GM23248 (cell line): ENCODE results near the gene L2HGDH. TPM values are rescaled to one million over a fixed set of nuclear protein-coding genes. Genes with fewer than 3 reads are reported as not detected.

Experiments used
- DNase-seq: peaks from one replicate; pipeline ENCODE4 v3.0.0-alpha.2; 2015
- H2AFZ ChIP-seq: fragments of 200-600 bp; sonication (generic); 2 replicates; pipeline ENCODE4 v1.6.1; 2016; ENCODE audit warnings: antibody characterized with exemption
- H3F3A ChIP-seq: fragments of 200-600 bp; sonication (generic); 2 replicates; pipeline ENCODE4 v1.6.1; 2016; ENCODE audit warnings: mild to moderate bottlenecking, antibody characterized with exemption, mixed run types; ENCODE audit not compliant: insufficient read depth
- H3K27ac ChIP-seq: fragments of 200-600 bp; sonication (generic); 2 replicates; pipeline ENCODE4 v1.5.1; 2016; ENCODE audit warnings: mild to moderate bottlenecking
- H3K27me3 ChIP-seq: fragments of 200-600 bp; sonication (generic); replicated peaks from 2 replicates; pipeline ENCODE4 v1.6.1; 2016; ENCODE audit warnings: mild to moderate bottlenecking; ENCODE audit not compliant: insufficient read depth
- H3K36me3 ChIP-seq: fragments of 200-600 bp; sonication (generic); 2 replicates; pipeline ENCODE4 v1.6.1; 2016; ENCODE audit warnings: low read depth, mild to moderate bottlenecking
- H3K4me1 ChIP-seq: fragments of 200-600 bp; sonication (generic); 2 replicates; pipeline ENCODE4 v1.6.1; 2016; ENCODE audit warnings: mild to moderate bottlenecking; ENCODE audit not compliant: insufficient read depth
- H3K4me2 ChIP-seq: fragments of 200-600 bp; sonication (generic); one replicate; pipeline ENCODE4 v1.6.1; 2016; ENCODE audit warnings: mild to moderate bottlenecking; ENCODE audit not compliant: unreplicated experiment
- H3K4me3 ChIP-seq: fragments of 200-600 bp; sonication (generic); 2 replicates; pipeline ENCODE4 v1.5.1; 2016; ENCODE audit warnings: mild to moderate bottlenecking
- H3K79me2 ChIP-seq: fragments of 200-600 bp; sonication (generic); 2 replicates; pipeline ENCODE4 v1.6.1; 2016; ENCODE audit warnings: mild to moderate bottlenecking; ENCODE audit not compliant: insufficient read depth
- H3K9ac ChIP-seq: fragments of 200-600 bp; sonication (generic); 2 replicates; pipeline ENCODE4 v1.6.1; 2016; ENCODE audit warnings: mild to moderate bottlenecking
- H3K9me2 ChIP-seq: fragments of 200-600 bp; sonication (generic); 2 replicates; pipeline ENCODE4 v1.6.1; 2016; ENCODE audit warnings: mixed run types, mild to moderate bottlenecking, moderate library complexity; ENCODE audit not compliant: insufficient read depth
- H3K9me3 ChIP-seq: fragments of 200-600 bp; sonication (generic); one replicate; pipeline ENCODE4 v1.6.1; 2017; ENCODE audit warnings: low read depth
- H4K20me1 ChIP-seq: fragments of 200-600 bp; sonication (generic); 2 replicates; pipeline ENCODE4 v1.6.0; 2016; ENCODE audit not compliant: insufficient read depth
- EZH2 ChIP-seq: fragments of 200-600 bp; sonication (generic); IDR thresholded peaks from 2 replicates; pipeline ENCODE4 v1.6.1; 2018; ENCODE audit warnings: antibody characterized with exemption, mild to moderate bottlenecking; ENCODE audit not compliant: insufficient read depth, poor library complexity, severe bottlenecking
- EZH2phosphoT487 ChIP-seq: fragments of 200-600 bp; sonication (generic); IDR thresholded peaks from 2 replicates; pipeline ENCODE4 v1.6.1; 2018; ENCODE audit warnings: antibody characterized with exemption, moderate library complexity, mild to moderate bottlenecking, low read depth; ENCODE audit not compliant: insufficient read depth
- WGBS, 2 experiments: methylation state at CpG; one replicate each; pipeline ENCODE4 v1.1.6; 2015 to 2017; ENCODE audit warnings: low lambda C conversion rate in 2 of 2, low coverage in 1 of 2; ENCODE audit errors: missing lambda C conversion rate in 2 of 2; 5-methylcytosine and 5-hydroxymethylcytosine counted together
- in situ Hi-C: fragments of 300-500 bp; cut with MboI; formaldehyde crosslinking; loops from 2 replicates; pipeline ENCODE4 v1.15.0; 2020
- polyA plus RNA-seq: library from polyadenylated mRNA; unstranded; fragments of >200 nt; fragmentation: Nextera tagmentation; extraction: Ambion mirVana; gene quantifications from 2 replicates; pipeline ENCODE4 v1.2.1, GENCODE V29; 2016
- total RNA-seq: library from RNA; depleted of rRNA; stranded (reverse); fragments of >200 nt; shearing (Covaris generic); gene quantifications from 2 replicates; pipeline ENCODE4 v1.2.3, GENCODE V29; 2014

Gene L2HGDH
- total and polyA plus RNA-seq, 2 experiments from 2014 or later, result 1.8 to 2.6 TPM

DNA sequence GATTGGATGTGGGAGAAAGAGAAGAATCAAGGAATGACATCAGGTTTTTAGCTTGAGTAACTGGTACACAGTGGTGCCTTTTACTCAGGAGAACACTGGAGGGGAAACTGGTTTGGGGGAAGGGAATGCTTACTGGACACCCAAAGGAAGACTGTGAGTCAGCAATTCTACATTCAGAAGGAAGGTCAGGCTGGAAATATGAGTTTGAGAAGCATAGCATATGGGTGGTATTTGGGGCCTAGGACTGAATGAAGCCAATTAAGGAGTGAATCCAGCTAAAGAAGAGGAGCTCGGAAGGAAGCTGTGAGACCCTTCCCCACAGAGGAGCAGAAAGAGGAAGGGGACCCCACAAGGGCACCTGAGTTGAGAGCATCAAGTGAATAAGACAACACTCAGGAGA is 35.5 kb upstream of the L2HGDH start:
- H2AFZ ChIP-seq, result peak overlapping the region; percentile 53; the same call in 1 of the 2 replicates
- peaks cover 43% of the 10 kb centered on the region; the same call in 1 of the 2 replicates for H3F3A ChIP-seq
- no peaks in the 10 kb centered on the region for H3K79me2 ChIP-seq
- H3K9me3 ChIP-seq, result no peaks in the 10 kb centered on the region
- H3K9ac ChIP-seq, result no peak overlapping the region
- WGBS, 2 experiments, result 0% methylated on average over 1 of the region's 1 CpG
- H3K36me3 ChIP-seq, result no peaks in the 10 kb centered on the region
- DNase-seq, result peak; percentile 76
- no peaks in the 10 kb centered on the region for H3K9me2 ChIP-seq
- H3K27ac ChIP-seq, result peak overlapping the region; percentile 44
- H3K4me2 ChIP-seq, result peak overlapping the region; percentile 49
- in situ Hi-C loops, result loop anchor here (25.0 kb wide), 1 partner anchor 415 kb away; no protein-coding TSS in a partner anchor
- H4K20me1 ChIP-seq, result no peaks in the 10 kb centered on the region
- no peaks in the 10 kb centered on the region for H3K27me3 ChIP-seq
- H3K4me1 ChIP-seq, result peaks cover 53% of the 10 kb centered on the region
- TF ChIP-seq EZH2 (no peak), EZH2phosphoT487 (no peak)
- no peak overlapping the region for H3K4me3 ChIP-seq

DNA sequence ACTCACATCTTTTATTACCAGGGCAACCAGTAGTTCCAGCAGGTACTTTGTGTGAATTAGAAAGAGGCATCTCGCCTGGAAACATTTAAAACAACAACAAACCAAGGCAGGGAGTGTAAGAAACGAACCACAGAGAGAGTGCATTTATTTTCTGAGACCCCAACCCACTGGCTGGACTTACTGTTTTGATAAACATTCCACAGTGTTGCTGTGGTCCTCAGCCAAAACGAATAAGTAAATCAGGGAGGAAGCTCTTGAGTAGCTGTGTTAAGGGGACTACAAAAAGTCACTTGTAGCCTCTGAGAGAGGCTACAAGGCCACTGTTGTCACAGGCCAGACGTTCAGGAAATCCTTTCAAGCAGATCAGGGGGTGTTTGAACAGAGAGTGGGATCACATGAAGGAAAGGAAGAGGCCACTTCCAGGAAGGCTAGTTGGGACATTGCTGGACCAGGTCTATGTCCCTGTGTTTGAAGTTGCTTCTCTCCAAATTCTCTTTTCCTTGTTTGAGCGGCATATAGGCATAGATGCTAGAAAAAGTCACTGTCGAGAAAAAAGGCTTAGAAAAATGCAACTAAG is 33.9 kb upstream of the L2HGDH start:
- Histone ChIP-seq H3K9ac (no peak overlapping the region), H3F3A (peaks cover 43% of the 10 kb centered on the region; the same call in 1 of the 2 replicates), H3K27me3 (no peaks in the 10 kb centered on the region), H3K4me1 (peaks cover 51% of the 10 kb centered on the region), H3K27ac (no peak overlapping the region), H2AFZ (no peak overlapping the region), H3K9me3 (no peaks in the 10 kb centered on the region), H3K79me2 (no peaks in the 10 kb centered on the region), H3K4me2 (no peak overlapping the region), H3K36me3 (no peaks in the 10 kb centered on the region), H3K9me2 (no peaks in the 10 kb centered on the region), H3K4me3 (no peak overlapping the region), H4K20me1 (no peaks in the 10 kb centered on the region)
- DNase-seq, result no peak
- 59 to 64% methylated on average over 6 of the region's 6 CpGs for WGBS, 2 experiments
- no peak for TF ChIP-seq EZH2phosphoT487
- no peak for TF ChIP-seq EZH2
- in situ Hi-C loops, result loop anchor here (25.0 kb wide), 1 partner anchor 416 kb away; no protein-coding TSS in a partner anchor

- no peaks in the 10 kb centered on the region for H3K79me2 ChIP-seq
- H3K9me3 ChIP-seq, result no peaks in the 10 kb centered on the region
- no peaks in the 10 kb centered on the region for H3K27me3 ChIP-seq
- no peaks in the 10 kb centered on the region for H4K20me1 ChIP-seq
- no peak overlapping the region for H3K9ac ChIP-seq
- H3K36me3 ChIP-seq, result no peaks in the 10 kb centered on the region
- H3K4me3 ChIP-seq, result no peak overlapping the region
- H3K27ac ChIP-seq, result no peak overlapping the region
- no peak overlapping the region for H3K4me2 ChIP-seq
- TF ChIP-seq EZH2phosphoT487 (no peak), EZH2 (no peak)
- in situ Hi-C loops, result loop anchor here (25.0 kb wide), 1 partner anchor 417 kb away; no protein-coding TSS in a partner anchor
- DNase-seq, result peak; percentile 12
- 23 to 26% methylated on average over 4 of the region's 4 CpGs for WGBS, 2 experiments
- H3F3A ChIP-seq, result peaks cover 43% of the 10 kb centered on the region; the same call in 1 of the 2 replicates
- no peak overlapping the region for H2AFZ ChIP-seq
- H3K4me1 ChIP-seq, result peaks cover 46% of the 10 kb centered on the region
- no peaks in the 10 kb centered on the region for H3K9me2 ChIP-seq
Observed at GRCh38 chr14:50344876-50345563, 33.0 kb upstream of the L2HGDH start.

DNA sequence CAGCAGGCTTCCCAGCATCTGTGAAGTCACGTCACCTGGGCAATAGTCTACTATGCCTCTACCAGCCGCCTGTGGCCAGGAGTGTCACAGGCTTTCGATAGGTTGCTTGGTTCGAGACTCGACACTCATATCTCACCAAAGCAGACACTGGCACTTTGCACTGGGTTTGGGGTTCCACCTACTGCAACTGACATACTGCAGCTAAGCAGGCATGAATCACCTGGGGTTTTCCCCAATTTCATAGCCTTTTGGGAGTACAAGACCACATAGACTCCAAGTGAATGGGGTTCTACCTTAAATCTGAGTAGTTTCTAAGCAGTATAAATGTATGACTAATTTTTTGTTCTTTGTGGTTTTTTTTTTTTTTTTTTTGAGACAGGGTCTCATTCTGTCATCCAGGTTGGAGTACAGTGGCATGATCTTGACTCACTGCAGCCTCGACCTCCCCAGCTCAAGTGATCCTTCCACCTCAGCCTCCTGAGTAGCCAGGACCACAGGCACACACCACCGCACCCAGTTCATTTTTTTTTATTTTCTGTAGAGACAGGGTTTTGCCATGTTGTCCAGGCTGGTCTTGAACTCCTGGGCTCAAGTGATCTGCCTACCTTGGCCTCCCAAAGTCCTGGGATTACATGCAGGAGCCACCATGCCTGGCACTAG is 32.2 kb upstream of the L2HGDH start:
- Histone ChIP-seq H3K9ac (no peak overlapping the region), H3K27ac (no peak overlapping the region), H3K9me2 (no peaks in the 10 kb centered on the region), H2AFZ (no peak overlapping the region), H3F3A (peaks cover 43% of the 10 kb centered on the region; the same call in 1 of the 2 replicates), H3K79me2 (no peaks in the 10 kb centered on the region), H4K20me1 (no peaks in the 10 kb centered on the region), H3K4me1 (peaks cover 46% of the 10 kb centered on the region), H3K36me3 (no peaks in the 10 kb centered on the region), H3K9me3 (no peaks in the 10 kb centered on the region), H3K4me2 (no peak overlapping the region), H3K4me3 (no peak overlapping the region), H3K27me3 (no peaks in the 10 kb centered on the region)
- TF ChIP-seq EZH2 (no peak), EZH2phosphoT487 (no peak)
- 86 to 94% methylated on average over 7 of the region's 7 CpGs for WGBS, 2 experiments
- peak; percentile 31 for DNase-seq
- in situ Hi-C loops, result loop anchor here (25.0 kb wide), 1 partner anchor 418 kb away; no protein-coding TSS in a partner anchor
